ENCODE data around the gene PRUNE2. TPM values are rescaled to one million over a fixed set of nuclear protein-coding genes. Genes with fewer than 3 reads are reported as not detected.

Gene PRUNE2
- total and polyA plus RNA-seq, 2 of the 13 experiments (the other 11 are each of a cell fraction or from before 2014, with no cell fraction given) = 0.02 TPM; not detected in 1

DNA sequence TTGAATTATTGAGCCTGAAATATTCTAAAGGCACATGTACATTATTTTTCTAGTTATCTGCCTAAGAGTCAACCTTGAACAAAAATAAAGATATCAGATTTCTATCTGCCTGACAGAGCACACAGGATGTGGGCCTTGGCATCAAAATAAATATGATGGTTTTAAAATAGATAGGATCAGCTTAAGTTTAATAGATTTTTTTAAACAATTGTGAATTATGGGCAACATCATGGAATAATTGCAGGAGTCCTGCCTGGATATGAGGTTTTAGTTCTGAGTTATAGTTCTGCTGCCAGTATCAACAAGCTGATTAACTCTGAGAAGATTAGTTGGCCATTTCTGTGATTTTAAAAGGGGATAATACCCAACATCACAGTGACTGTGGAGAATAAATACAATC is 248.6 kb downstream of the PRUNE2 start (continued):
- TF ChIP-seq POLR2AphosphoS2 (IDR thresholded peaks at IDR 0.05; ENCODE audit: low read depth, low read length) = no peak

DNA sequence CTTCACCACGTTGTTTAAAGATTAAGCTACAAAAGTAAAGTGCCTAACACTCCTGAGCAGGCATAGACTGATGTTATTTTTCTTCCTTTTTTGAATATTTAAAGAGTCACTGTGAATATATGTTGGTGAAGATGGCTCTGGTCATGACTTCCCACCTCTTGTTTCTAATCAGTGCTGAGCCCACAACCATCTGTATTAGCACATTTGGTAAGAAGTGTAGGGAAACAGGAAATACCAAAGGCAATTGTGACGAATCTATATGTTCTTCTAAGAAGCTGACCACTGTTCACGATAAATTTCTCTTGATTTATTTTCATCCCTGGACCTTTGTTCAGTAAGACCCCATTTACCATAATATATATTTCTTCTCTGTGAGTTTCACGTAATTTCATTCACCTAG is 249.9 kb downstream of the PRUNE2 start:
- FAIRE-seq (no peak), ATAC-seq (no peak), DNase-seq (ENCODE audit: low spot score) (no peak)
- intact Hi-C loops (cut with micrococcal nuclease; ENCODE audit: unreplicated experiment) = loop anchor here (5.0 kb wide), 1 partner anchor 254 kb away; no protein-coding TSS in a partner anchor
- 8% methylated on average over 4 of the region's 4 CpGs for WGBS (ENCODE audit: low lambda C conversion rate)
- BruUV-seq (replicated peaks) = no TSS peak
- Histone ChIP-seq H3K4me3 (replicated peaks in 1 of 3; ENCODE audit: insufficient read depth in 1 of 3, low read depth in 2 of 3, low read length in 3 of 3) (no peak overlapping the region), H3K27me3 (ENCODE audit: control insufficient read depth in 1 of 2, insufficient read depth in 2 of 2, low read length in 2 of 2) (no peaks in the 10 kb centered on the region), H4K20me1 (ENCODE audit: insufficient read depth, low read length) (no peaks in the 10 kb centered on the region), H3K36me3 (replicated peaks in 1 of 2; ENCODE audit: control insufficient read depth in 1 of 2, insufficient read depth in 2 of 2, low read length in 2 of 2) (no peaks in the 10 kb centered on the region), H3K9me3 (ENCODE audit: low read length) (no peaks in the 10 kb centered on the region), H2AFZ (ENCODE audit: low read length) (no peak overlapping the region), H3K79me2 (ENCODE audit: insufficient read depth, low read length) (no peaks in the 10 kb centered on the region), H3K27ac (ENCODE audit: extremely low read length, insufficient read depth, low read length) (no peak overlapping the region), H3K4me1 (ENCODE audit: insufficient read depth, low read length) (no peaks in the 10 kb centered on the region), H3K9ac (ENCODE audit: insufficient read depth, low read depth, low read length) (no peak overlapping the region), H3K4me2 (ENCODE audit: low read depth, low read length) (no peak overlapping the region)
- ChIA-PET CTCF (ENCODE audit: low intra/inter-chr PET ratio, low total read pairs) (no interaction called here), POLR2A (no interaction called here)
- in situ Hi-C loops (cut with HindIII; ENCODE audit: extremely low pct_ligation_motif_present, low pct_unique_long_range_greater_than_20kb) = loop anchor here (5.0 kb wide), 1 partner anchor 204 kb away; no protein-coding TSS in a partner anchor
- TF ChIP-seq PITX1 (CRISPR knock-in tag; IDR thresholded peaks at IDR 0.05) = no peak
- TF ChIP-seq ATRX (CRISPR knock-in tag; IDR thresholded peaks at IDR 0.05; ENCODE audit: borderline replicate concordance) = no peak
- no peak for TF ChIP-seq RBAK (CRISPR knock-in tag; IDR thresholded peaks at IDR 0.05)
- TF ChIP-seq GTF2F1 (IDR thresholded peaks at IDR 0.05; ENCODE audit: low read length) = no peak
- TF ChIP-seq, protein P1, sequence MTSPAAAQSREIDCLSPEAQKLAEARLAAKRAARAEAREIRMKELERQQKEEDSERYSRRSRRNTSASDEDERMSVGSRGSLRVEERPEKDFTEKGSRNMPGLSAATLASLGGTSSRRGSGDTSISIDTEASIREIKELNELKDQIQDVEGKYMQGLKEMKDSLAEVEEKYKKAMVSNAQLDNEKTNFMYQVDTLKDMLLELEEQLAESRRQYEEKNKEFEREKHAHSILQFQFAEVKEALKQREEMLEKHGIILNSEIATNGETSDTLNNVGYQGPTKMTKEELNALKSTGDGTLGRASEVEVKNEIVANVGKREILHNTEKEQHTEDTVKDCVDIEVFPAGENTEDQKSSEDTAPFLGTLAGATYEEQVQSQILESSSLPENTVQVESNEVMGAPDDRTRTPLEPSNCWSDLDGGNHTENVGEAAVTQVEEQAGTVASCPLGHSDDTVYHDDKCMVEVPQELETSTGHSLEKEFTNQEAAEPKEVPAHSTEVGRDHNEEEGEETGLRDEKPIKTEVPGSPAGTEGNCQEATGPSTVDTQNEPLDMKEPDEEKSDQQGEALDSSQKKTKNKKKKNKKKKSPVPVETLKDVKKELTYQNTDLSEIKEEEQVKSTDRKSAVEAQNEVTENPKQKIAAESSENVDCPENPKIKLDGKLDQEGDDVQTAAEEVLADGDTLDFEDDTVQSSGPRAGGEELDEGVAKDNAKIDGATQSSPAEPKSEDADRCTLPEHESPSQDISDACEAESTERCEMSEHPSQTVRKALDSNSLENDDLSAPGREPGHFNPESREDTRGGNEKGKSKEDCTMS (CRISPR knock-in tag; conservative IDR thresholded peaks at IDR 0.05) = no peak
- no peak for TF ChIP-seq CBX2 (IDR thresholded peaks at IDR 0.05; ENCODE audit: low read depth, low read length)
- no peak for TF ChIP-seq CBX2 (CRISPR knock-in tag; IDR thresholded peaks at IDR 0.05; ENCODE audit: low read depth)
- no peak for TF ChIP-seq ESRRA (CRISPR knock-in tag; IDR thresholded peaks at IDR 0.05; ENCODE audit: low read depth)
- no peak for TF ChIP-seq CREB1 (IDR thresholded peaks at IDR 0.05)
- TF ChIP-seq CREB1 (CRISPR knock-in tag; IDR thresholded peaks at IDR 0.05) = no peak

Measured in HepG2 (cell line).